H1 (cell line): ENCODE measurements around the gene SLC6A20. TPM values are rescaled to one million over a fixed set of nuclear protein-coding genes. Genes with fewer than 3 reads are reported as not detected.

Source experiments
- NRF1 ChIP-seq: IDR thresholded peaks from 2 replicates; pipeline ENCODE4 v1.6.1; 2011; ENCODE audit warnings: mild to moderate bottlenecking, low read depth, low read length, improper control_type of control experiment
- SAP30 ChIP-seq: fragments of 300-600 bp; sonication (generic); IDR thresholded peaks from 2 replicates; pipeline ENCODE4 v1.7.1; 2012; ENCODE audit warnings: low read length, moderate library complexity, mild to moderate bottlenecking, inconsistent platforms; ENCODE audit not compliant: insufficient read depth, insufficient replicate concordance
- YY1 ChIP-seq: IDR thresholded peaks from 2 replicates; pipeline ENCODE4 v1.6.1; 2011; ENCODE audit warnings: low read depth, mild to moderate bottlenecking, low read length
- polyA plus RNA-seq, 7 experiments: library from polyadenylated mRNA; depleted of rRNA in 3 of 7; stranded (reverse) in 5 of 7; unstranded in 2 of 7; fragments of >200 nt in 5 of 7; fragments of 200-250 nt in 2 of 7; gene quantifications; 1 replicate in 5 of 7; 2 replicates in 1 of 7; 4 replicates in 1 of 7; pipeline versions ENCODE4 v1.2.1 to v1.2.3, GENCODE V29; 2011 to 2013; ENCODE audit warnings: missing spikeins in 2 of 7, mixed read lengths in 2 of 7
- total RNA-seq: library from RNA; stranded (reverse); fragmentation: NEBNext Ultra II Directional; extraction: Animal tissue kit (Norgen Biotek cat#: 25700); gene quantifications from 2 replicates; pipeline ENCODE4 v1.2.1, GENCODE V29; 2021

SLC6A20 gene
- total and polyA plus RNA-seq, 2 of the 8 experiments (the other 6 are each of a cell fraction or from before 2014, with no cell fraction given) = 0.05 TPM; not detected in 1

DNA sequence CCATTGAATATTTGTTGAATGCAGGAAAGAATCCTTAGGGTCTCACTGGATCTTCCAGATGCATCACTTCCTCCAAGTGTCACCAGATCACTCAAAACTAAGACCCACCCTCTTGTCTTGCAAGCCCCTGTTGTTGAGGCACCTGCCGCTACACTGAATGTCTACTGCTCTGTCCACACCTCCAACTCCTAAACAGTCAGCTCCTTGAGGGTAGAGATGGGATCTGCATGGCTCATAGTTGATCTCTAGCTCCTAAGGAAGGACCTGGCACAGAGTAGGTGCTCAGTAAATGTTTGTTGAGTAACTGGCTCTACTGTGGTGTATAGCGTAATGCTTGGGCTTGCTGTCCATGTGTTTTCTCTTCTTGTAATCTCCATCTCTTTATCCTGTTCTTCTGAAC is 8.8 kb downstream of the SLC6A20 start (continued):
- TF ChIP-seq SAP30 = no peak
- TF ChIP-seq NRF1 = no peak
- no peak for TF ChIP-seq YY1
- TF ChIP-seq, all 59 proteins: peak for 0
